GM18951 (cell line): ENCODE measurements around the gene SOX30.

Experiments used
- POLR2A ChIP-seq: IDR thresholded peaks from 4 replicates; pipeline ENCODE4 v1.6.1; 2011; ENCODE audit warnings: mild to moderate bottlenecking; ENCODE audit not compliant: insufficient read length, insufficient read depth; ENCODE audit errors: extremely low read depth
- in situ Hi-C: fragments of 300-500 bp; cut with MboI; formaldehyde crosslinking; loops from one replicate; pipeline ENCODE4 v1.12.0; 2022; ENCODE audit warnings: low sequenced_read_pairs, mixed read lengths, inconsistent platforms; ENCODE audit not compliant: unreplicated experiment

The SOX30 gene

GRCh38 chr5:157672976-157673375 is 20.7 kb upstream of the SOX30 start:
- no peak for TF ChIP-seq POLR2A
- in situ Hi-C loops = no loop called here

GRCh38 chr5:157671592-157672330 is 19.5 kb upstream of the SOX30 start:
- no peak for TF ChIP-seq POLR2A
- in situ Hi-C loops = no loop called here

DNA sequence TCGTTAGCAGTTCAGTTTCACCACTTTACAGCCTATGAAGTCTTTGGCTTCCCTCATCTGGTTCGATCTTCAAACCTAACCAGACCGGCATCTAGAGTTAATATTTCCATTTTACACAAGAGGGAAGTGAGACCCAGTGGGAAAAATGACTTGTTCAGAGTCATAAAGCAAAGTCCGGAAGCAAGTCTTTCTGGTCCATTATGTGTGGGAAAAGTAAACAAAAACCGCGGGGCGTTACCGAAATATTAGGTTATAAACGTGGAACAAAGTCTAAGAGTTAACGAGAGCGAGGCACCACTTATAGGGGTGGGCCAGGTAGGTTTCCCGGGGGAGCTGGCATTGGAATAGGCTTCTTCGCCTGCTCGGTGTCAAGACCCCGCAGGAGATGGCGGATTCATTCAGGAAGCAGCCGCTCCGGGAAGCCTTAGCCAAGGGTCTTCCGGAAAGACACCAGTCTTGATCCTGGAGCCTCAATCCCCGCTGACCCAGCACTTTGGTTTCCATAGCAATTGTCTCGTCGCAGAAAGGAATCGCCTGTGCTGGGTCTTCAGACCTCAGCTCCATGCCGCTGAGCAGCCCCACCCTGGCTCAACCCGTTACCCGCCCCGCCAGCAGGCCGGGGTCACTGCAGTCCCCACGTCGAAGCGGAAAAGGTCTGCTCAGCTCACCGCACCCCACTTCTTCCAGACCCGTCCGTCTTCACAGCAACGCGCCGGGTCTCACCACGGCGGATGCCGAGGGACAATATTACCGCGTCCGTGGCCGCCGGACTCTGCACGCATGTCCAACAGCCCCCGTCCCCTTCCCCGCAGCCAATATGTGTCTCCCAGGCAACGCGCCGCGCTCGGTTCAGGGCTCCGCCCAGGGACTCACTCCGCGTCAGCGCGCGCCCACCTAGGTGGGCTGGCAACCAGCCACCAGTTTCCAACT is 18.7 kb upstream of the SOX30 start, which contains the start of gene C5orf52:
C5orf52 (plus strand) TSS at position 872 of the 930 bp plus-strand sequence. CDS start 82 bp downstream, outside the sequence.
- in situ Hi-C loops = no loop called here
- no peak for TF ChIP-seq POLR2A

- in situ Hi-C loops = no loop called here
- TF ChIP-seq POLR2A = no peak
Measured at GRCh38 chr5:157669701-157670097, 17.5 kb upstream of the SOX30 start.

DNA sequence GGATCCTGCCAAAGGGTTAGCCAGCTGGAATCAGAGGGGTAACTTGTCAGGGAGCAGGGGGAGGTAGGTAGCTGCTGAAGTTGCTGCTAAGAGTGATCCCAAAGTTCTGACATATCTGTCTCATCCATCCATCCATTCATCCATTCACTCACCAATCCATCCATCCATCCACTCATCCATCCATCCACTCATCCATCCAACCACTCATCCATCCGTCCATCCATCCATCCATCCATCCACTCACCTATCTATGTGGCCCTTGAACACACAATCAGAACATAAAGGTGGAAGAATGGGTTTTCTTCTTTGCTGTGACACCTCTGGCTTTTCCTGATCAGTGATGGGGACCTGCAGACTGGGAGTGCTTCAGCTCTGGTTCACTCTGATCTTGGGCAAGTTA is 16.1 kb upstream of the SOX30 start:
- in situ Hi-C loops = no loop called here
- TF ChIP-seq POLR2A = no peak

DNA sequence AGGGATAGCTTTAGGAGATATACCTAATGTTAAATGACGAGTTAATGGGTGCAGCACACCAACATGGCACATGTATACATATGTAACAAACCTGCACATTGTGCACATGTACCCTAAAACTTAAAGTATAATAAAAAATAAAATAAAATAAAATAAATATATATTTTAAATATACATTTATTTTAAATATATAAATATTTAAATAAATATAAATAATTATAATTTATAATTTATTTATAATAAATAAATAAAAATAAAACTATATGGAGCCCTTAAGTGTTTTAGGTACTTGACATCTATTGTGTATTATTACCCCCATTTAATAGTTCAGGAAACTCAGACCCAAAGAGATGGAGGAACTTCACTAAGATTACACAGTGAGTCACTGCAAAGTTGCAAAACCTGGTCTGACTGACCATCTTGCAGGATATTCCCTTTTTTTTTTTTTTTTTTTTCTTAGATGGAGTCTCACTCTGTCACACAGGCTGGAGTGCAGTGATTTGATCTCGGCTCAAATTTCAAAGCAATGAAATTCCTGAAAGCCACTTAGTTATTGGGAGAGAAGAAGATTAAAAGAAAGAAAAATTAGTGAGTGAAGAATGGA is 13.3 kb upstream of the SOX30 start:
- in situ Hi-C loops = no loop called here
- no peak for TF ChIP-seq POLR2A

- no peak for TF ChIP-seq POLR2A
- in situ Hi-C loops = no loop called here
Measured at GRCh38 chr5:157659868-157660660, 7.8 kb upstream of the SOX30 start.

DNA sequence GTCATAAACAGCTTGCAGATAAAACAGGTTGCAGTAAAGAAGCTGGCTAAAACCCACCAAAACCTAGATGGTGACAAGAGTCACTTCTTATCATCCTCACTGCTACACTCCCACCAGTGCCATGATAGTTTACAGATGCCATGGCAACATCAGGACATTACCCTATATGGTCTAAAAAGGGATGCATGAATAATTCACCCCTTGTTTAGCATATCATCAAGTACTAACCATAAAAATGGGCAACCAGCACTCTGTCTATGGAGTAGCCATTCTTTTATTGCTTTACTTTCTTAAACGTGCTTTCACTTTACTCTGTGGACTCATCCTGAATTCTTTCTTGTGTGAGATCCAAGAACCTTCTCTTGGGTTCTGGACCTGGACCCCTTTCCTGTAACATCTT is 6.7 kb upstream of the SOX30 start:
- TF ChIP-seq POLR2A = no peak

DNA sequence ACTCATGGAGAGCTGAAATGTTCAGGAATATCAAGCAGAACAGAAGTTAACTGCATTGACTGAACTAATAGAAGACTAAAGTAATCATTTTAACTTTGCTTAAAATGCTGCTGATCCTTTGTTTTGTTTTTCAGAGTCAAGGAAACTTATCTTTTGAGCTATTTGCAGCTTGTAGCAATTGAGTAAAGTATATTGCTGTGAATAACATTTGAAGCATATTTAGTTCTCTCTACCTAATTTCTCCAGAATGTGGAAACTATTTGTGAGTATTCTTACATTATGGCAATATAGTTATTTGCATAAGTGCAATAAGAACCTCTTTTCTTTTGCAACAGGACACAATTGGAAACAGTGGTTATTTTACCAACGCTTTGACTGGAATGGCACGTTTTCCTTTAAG is 5.3 kb upstream of the SOX30 start:
- in situ Hi-C loops = no loop called here
- no peak for TF ChIP-seq POLR2A

More for the DNA sequence above, 6.7 kb upstream of the SOX30 start:
- in situ Hi-C loops = no loop called here

DNA sequence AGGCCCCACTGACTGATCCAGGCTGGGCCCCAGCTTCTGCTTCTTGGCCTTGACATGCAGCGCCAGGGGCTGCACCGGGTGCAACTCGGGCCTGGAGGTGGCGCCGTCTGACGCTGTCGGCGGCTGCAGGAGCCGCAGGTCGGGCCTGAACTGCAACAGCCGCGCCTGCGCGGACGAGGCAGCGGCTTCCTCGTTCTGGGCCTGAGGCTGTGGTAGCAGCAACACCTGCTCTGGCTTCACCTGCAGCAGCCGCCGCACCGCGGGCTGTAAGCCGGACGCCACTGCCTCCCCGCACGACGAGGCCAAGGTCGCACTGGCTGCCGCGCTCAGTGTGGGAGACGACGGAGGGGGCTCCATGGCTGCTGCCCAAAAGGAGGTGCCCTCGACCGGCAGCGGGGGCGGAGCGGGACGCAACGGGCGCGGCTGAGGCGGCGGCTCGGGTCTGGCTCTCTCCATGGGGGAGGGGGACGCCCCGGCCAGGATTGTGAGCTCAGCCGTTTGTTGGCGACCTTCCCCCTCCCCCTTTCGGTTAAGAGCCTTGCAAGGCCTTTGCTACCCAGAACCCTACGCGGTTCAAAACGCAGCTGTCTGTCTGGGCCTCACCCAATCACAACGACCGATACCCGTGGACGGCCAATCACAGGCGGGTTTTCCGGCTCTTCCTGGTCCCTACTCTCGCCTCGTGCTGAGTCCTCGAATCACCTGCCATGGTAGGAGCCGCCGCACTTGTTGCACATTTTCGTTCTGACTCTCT is 438 bp downstream of the SOX30 start:
- in situ Hi-C loops = no loop called here
- TF ChIP-seq POLR2A = no peak

DNA sequence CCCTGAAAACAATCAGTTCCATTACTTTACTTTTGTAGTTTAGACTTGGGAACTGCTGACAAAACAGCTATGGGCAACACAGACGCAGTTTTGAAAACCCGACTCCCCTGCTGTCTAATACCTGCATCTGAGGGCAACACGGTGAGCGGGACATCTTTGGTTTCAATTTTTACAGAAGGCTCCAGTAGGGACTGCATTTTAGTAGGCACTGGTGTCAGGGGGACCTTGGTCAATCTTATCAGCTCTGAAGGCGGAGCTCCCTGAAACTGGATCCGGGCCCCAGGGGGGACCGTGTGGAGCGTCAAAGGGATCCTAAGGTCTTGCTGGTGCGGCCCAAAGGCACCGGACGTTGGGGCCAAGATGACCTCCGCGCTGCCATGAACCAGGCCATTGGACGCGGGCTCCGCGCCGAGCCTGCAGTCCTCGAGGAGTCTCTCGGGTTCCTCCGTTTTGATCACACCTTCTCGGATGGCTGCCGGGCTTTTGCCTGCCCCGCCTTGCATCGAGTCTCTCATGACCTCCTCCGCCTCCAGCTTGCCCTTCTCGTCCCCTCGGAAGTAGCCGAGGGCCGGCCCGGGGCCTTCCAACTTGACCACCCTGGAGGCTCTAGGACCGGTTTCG is 1.1 kb downstream of the SOX30 start:
- no peak for TF ChIP-seq POLR2A
- in situ Hi-C loops = no loop called here

GRCh38 chr5:157649101-157649500 is 3.1 kb downstream of the SOX30 start:
- no peak for TF ChIP-seq POLR2A
- in situ Hi-C loops = no loop called here
